Neuron (in vitro differentiated cells): ENCODE data around the gene PAPSS1.

ENCODE experiments used
- H2AFZ ChIP-seq: one replicate; pipeline ENCODE4 v1.6.1; 2013; ENCODE audit warnings: low read depth, mild to moderate bottlenecking, inconsistent platforms, low read length, moderate library complexity
- H3K27me3 ChIP-seq: one replicate; pipeline ENCODE4 v1.6.1; 2013; ENCODE audit warnings: low read length; ENCODE audit not compliant: insufficient read depth
- H3K36me3 ChIP-seq: one replicate; pipeline ENCODE4 v1.6.1; 2013; ENCODE audit warnings: low read length; ENCODE audit not compliant: insufficient read depth
- H3K4me1 ChIP-seq: one replicate; pipeline ENCODE4 v1.6.1; 2013; ENCODE audit warnings: low read length; ENCODE audit not compliant: insufficient read depth
- H3K4me3 ChIP-seq: 2 replicates; pipeline ENCODE4 v1.5.1; 2013; ENCODE audit warnings: mild to moderate bottlenecking, low read length, moderate library complexity
- H3K9me3 ChIP-seq: one replicate; pipeline ENCODE4 v1.6.1; 2013; ENCODE audit warnings: low read length

Gene PAPSS1

DNA sequence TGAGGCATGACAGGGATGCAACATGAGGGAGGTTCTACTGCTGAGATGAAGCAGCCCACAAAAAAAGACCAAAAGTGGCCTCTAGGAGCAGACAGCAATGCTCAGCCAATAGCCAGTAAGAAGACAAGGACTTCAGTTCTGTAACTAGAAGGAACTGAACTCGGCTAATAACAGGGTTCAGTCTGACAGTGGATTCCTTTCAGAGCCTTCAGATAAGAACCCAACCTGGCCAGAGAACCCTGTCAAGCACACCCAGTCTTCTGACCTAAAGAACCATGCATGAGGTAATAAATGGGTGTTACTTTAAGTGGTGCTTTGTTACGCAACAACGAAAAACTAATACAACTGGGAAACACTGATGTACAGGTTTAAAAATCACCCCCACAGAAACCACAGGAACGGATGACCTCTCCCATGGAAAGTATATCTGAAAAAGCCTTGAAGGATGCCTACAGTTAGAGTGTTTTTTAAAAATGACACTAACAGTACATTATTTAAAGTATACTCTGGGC is 94.6 kb downstream of the PAPSS1 start:
- no peak overlapping the region for H3K4me3 ChIP-seq
- no peak overlapping the region for H2AFZ ChIP-seq
- H3K27me3 ChIP-seq = no peaks in the 10 kb centered on the region
- H3K9me3 ChIP-seq = peaks cover 4% of the 10 kb centered on the region
- H3K36me3 ChIP-seq = no peaks in the 10 kb centered on the region
- H3K4me1 ChIP-seq = no peaks in the 10 kb centered on the region

DNA sequence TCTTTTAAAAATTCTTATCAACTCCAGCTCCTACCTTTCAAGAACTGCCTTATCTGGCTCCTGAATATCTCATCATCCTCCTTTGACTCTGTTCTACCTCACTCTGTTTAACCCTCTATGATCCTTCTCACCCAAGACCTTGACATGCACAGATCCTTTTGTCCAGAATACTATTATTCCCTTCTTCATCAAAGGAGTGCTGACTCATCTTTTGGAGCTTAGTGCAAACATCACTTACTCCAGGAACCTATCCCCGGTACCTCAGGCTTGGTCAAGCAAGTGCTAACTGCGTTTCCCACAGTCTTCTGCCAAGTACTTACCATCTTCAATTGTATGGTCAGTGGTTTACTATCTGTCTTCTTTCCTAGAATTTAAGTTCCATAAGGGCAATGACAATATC is 96.0 kb downstream of the PAPSS1 start:
- H3K27me3 ChIP-seq = no peaks in the 10 kb centered on the region
- H3K4me3 ChIP-seq = no peak overlapping the region
- H3K9me3 ChIP-seq = peaks cover 4% of the 10 kb centered on the region
- H2AFZ ChIP-seq = no peak overlapping the region
- no peaks in the 10 kb centered on the region for H3K4me1 ChIP-seq
- H3K36me3 ChIP-seq = no peaks in the 10 kb centered on the region

DNA sequence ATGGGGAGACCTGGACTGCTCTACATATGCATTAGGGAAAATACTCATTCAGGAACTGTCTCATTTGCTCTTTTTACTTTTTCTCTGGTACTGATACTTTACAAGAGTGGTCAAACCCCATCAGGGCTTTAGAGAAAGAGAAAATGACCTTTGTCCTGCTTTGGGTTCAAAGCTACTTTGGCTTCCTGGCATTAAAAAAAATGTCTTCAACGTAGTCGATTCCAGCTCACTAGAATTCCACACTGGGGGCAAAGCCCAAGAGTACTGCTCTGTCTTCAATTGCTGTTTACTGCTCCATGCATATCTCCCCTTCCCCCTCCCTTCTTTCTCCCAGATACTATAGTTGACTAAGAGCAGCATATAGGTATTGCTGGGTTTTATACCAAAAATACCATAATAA is 98.0 kb downstream of the PAPSS1 start:
- Histone ChIP-seq H3K9me3 (peaks cover 4% of the 10 kb centered on the region), H3K36me3 (no peaks in the 10 kb centered on the region), H2AFZ (no peak overlapping the region), H3K27me3 (no peaks in the 10 kb centered on the region), H3K4me3 (no peak overlapping the region), H3K4me1 (no peaks in the 10 kb centered on the region)

DNA sequence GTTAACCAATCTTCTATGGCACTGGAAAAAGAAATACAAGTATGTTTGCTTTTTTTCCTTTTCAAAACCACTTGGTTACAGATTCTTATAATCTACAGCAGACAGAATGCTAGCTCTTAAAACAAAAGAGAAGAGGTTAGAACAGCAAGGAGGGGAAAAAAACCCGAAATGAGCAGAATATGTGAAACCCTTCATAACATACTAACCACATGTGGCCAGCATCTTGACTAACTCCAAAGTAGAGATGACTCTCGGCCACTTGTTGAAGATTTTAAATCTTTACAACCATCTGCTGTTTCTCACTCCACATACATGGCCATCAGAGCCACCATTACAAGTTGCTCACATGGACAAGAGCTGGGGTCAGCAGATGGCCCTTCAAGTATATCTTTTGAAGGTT is 100.3 kb downstream of the PAPSS1 start:
- Histone ChIP-seq H3K36me3 (no peaks in the 10 kb centered on the region), H3K4me1 (no peaks in the 10 kb centered on the region), H3K4me3 (no peak overlapping the region), H3K9me3 (peaks cover 4% of the 10 kb centered on the region), H2AFZ (no peak overlapping the region), H3K27me3 (no peaks in the 10 kb centered on the region)

DNA sequence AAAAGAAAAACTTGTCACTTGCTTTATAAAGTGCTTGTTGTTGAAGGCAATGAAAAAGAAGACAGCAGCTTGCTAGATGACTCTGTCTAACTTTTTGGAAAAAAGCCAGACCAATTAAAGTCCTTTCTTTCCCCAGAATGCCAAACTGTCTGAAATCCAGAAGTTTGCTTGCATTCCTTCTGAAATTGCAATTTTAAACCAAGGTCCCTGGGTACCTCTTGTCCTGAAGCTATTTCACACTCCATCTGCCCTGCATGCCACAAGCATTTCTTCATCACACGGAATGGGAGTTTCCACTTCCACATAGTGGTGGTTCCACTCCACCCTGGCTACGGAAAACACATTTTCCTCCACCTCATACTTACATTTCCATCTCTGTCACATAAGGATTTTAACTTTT is 101.0 kb downstream of the PAPSS1 start:
- peaks cover 4% of the 10 kb centered on the region for H3K9me3 ChIP-seq
- H2AFZ ChIP-seq = no peak overlapping the region
- H3K4me3 ChIP-seq = no peak overlapping the region
- no peaks in the 10 kb centered on the region for H3K4me1 ChIP-seq
- no peaks in the 10 kb centered on the region for H3K27me3 ChIP-seq
- peaks cover 1% of the 10 kb centered on the region for H3K36me3 ChIP-seq

DNA sequence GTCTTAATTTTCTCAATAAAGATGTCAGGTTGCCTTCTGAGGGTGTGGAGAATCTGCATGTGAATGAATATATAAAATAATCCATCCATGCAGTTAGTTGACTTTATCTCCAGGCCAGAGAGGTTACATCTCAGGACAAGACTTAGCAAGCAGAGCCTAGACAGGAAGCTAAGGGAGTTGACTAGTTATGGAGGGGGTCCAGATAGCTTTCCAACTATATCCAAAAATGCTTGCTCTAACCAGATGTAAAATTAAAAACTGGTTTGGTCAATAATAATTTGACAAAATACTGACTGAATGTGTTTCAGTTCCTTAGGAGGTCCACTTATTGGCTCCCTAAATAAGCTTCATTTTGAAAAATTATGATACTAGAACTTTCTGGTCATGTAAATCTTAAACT is 101.4 kb downstream of the PAPSS1 start:
- no peaks in the 10 kb centered on the region for H3K27me3 ChIP-seq
- H3K4me1 ChIP-seq = no peaks in the 10 kb centered on the region
- H2AFZ ChIP-seq = no peak overlapping the region
- no peak overlapping the region for H3K4me3 ChIP-seq
- H3K9me3 ChIP-seq = peaks cover 4% of the 10 kb centered on the region
- peaks cover 3% of the 10 kb centered on the region for H3K36me3 ChIP-seq

DNA sequence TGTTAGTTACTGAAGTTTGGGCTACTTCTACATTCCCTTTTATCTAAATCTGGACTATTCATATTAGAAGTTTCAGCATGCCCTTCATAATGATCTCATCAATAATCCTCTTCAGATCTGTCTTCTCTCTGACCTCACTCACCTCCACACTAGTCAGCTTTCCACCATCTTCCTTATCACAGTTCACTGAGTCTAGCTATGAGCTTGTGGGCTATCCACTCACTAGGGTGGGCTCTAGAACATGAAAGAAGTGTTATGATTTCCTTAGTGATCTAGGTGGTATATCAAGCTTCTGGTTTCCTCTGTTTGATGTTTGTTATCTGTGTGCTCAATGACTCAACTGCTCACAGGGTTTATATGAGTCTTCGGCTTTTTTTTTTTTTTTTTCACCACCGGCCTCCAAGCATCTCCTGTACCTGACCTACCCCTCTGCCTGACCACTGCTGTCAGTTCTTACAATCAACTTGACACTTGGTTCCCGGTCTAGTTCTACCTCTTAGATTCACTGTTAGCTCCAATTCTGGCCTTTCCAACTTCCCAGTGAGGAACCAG is 103.1 kb downstream of the PAPSS1 start:
- peaks cover 3% of the 10 kb centered on the region for H3K36me3 ChIP-seq
- no peak overlapping the region for H2AFZ ChIP-seq
- H3K4me3 ChIP-seq = no peak overlapping the region
- H3K9me3 ChIP-seq = no peaks in the 10 kb centered on the region
- H3K4me1 ChIP-seq = no peaks in the 10 kb centered on the region
- H3K27me3 ChIP-seq = no peaks in the 10 kb centered on the region

DNA sequence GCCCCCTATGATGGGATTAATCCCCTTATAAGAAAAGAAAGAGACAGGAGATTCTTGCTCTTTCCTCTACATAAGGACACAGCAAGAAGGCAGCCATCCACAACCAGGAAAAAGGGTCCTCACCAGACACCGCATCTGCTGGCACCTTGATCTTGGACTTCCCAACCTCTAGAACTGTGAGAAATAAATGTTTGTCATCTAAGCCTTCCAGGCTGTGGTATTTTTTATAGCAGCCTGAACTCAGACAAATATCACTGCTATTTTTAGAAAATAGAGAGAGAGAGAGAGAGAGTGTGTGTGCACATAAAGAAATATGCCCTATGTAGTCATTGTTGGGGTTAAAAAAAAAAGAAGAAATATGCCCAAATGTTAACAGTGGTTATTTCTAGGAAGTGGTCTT is 104.2 kb downstream of the PAPSS1 start:
- H2AFZ ChIP-seq = no peak overlapping the region
- no peaks in the 10 kb centered on the region for H3K4me1 ChIP-seq
- peaks cover 3% of the 10 kb centered on the region for H3K36me3 ChIP-seq
- no peaks in the 10 kb centered on the region for H3K9me3 ChIP-seq
- H3K4me3 ChIP-seq = no peak overlapping the region
- no peaks in the 10 kb centered on the region for H3K27me3 ChIP-seq

DNA sequence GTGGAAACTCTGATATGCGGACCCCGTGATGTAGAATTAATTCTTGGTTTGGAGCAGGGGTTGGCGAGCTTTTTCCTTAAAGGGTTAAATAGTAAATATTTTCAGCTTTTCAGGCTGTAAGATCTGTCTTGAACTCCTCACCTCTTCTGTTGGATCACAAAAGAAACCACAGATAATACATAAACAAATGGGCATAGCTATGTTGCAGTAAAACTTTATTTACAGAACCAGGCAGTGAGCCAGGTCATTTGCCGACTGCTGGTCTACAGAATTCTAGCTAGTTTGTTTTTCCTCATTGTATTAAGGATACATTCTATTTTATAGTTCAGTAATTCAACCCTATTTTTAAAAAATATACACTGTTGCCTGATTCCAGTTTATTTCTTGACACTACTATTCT is 116.6 kb downstream of the PAPSS1 start:
- Histone ChIP-seq H3K4me1 (no peaks in the 10 kb centered on the region), H3K9me3 (no peaks in the 10 kb centered on the region), H3K36me3 (no peaks in the 10 kb centered on the region), H3K4me3 (no peak overlapping the region), H3K27me3 (no peaks in the 10 kb centered on the region), H2AFZ (no peak overlapping the region)

DNA sequence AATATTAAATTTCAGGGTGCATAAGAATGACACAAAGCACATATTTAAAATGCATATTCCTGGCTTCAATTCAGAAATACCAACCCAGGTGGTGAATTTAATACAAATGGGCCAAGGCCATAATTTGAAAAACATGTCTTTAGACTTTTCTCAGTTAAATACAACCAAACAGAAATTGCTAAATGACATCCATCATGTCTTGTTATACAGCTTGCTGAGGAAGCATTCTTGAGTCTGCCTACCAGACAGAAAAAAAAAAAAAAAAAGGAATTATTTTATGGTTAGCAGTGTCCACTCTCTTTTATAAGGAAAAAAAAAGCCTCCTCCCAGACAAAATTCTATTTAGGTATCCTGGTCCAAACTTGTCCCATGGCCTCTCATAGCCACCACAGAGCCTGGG is 119.1 kb downstream of the PAPSS1 start:
- no peaks in the 10 kb centered on the region for H3K9me3 ChIP-seq
- no peak overlapping the region for H3K4me3 ChIP-seq
- no peaks in the 10 kb centered on the region for H3K4me1 ChIP-seq
- no peak overlapping the region for H2AFZ ChIP-seq
- no peaks in the 10 kb centered on the region for H3K36me3 ChIP-seq
- no peaks in the 10 kb centered on the region for H3K27me3 ChIP-seq

DNA sequence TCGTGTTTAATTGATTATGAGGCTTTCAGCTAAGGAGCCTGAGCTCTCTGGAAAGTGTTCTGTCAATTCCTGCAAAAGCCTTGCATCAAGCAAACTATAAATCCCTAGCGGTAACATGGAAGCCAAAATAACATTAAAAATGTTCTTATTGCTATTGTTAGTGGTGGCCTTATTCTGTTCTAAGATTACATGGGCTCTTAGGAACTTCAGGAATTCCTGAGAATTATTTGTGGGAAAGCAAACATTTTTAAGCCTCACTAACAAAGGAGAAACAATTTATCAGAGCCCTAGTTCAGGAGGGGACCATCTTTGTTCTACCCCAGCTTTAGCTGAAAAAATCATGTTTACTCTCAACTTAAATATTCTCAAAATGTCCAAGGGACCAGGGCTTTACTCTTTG is 119.6 kb downstream of the PAPSS1 start:
- Histone ChIP-seq H3K4me3 (no peak overlapping the region), H3K9me3 (no peaks in the 10 kb centered on the region), H2AFZ (no peak overlapping the region)

DNA sequence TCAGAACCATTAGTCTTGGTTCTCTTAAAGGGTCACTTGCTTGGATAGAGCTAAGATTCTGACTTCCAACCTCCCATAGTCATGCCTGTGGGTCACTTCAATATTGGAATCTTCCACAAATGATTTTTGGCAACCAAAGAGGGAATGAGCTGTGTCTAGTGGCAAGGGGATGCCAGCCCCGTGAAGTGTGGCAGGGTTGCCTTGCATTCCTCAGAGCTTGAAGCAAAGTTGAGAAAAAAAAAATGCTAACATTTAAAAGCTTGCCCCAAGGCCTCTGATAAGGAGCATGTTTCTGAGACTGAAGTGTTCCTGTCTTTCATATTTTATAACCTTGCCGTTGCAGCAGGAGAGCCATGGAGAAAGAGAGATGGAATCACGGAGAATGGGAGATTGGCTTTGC is 120.2 kb downstream of the PAPSS1 start:
- Histone ChIP-seq H3K27me3 (no peaks in the 10 kb centered on the region), H2AFZ (no peak overlapping the region), H3K4me3 (no peak overlapping the region), H3K9me3 (no peaks in the 10 kb centered on the region), H3K4me1 (no peaks in the 10 kb centered on the region), H3K36me3 (no peaks in the 10 kb centered on the region)

More for the DNA sequence above, 119.6 kb downstream of the PAPSS1 start:
- no peaks in the 10 kb centered on the region for H3K36me3 ChIP-seq
- no peaks in the 10 kb centered on the region for H3K4me1 ChIP-seq
- no peaks in the 10 kb centered on the region for H3K27me3 ChIP-seq

DNA sequence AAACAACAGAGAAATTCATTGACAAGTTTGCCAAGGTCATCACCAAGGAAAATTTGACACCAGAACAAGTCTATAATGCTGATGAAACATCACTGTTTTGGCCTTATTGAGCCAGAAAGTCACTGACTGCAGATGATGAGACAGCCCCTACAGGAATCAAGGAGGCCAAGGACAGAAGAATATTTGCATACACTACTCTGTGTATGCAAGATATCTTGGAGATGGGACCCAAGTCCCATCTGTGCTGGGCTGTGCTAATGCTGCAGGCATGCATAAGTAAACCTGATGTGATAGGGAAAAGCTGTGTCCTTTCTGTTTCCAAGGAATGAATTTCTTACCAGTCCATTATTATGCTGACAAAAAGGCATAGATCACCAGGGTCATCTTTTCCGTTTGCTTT is 126.8 kb downstream of the PAPSS1 start:
- no peak overlapping the region for H3K4me3 ChIP-seq
- H3K9me3 ChIP-seq = no peaks in the 10 kb centered on the region
- no peaks in the 10 kb centered on the region for H3K36me3 ChIP-seq
- no peak overlapping the region for H2AFZ ChIP-seq
- no peaks in the 10 kb centered on the region for H3K4me1 ChIP-seq
- H3K27me3 ChIP-seq = no peaks in the 10 kb centered on the region

DNA sequence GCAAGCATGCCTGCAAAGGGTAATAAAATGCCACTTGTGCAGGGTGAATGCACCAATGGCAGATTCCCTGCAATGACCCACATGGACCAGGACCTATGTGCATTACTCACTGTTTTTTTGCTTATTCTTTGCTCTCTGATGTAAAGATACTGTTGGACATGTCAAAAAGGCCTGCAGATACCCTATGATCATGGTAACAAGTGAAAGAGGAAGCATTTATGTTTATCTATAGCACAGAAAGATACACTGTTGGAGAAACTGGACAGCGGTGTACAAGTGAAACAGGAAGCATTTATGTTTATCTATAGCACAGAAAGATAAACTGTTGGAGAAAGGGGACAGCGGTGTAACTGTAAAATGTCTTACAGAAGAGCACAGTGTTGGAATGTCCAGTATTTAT is 127.5 kb downstream of the PAPSS1 start:
- Histone ChIP-seq H2AFZ (no peak overlapping the region), H3K27me3 (no peaks in the 10 kb centered on the region), H3K9me3 (no peaks in the 10 kb centered on the region), H3K36me3 (no peaks in the 10 kb centered on the region), H3K4me1 (no peaks in the 10 kb centered on the region), H3K4me3 (no peak overlapping the region)
